ENCODE data around the gene NRG2. TPM values are rescaled to one million over a fixed set of nuclear protein-coding genes. Genes with fewer than 3 reads are reported as not detected.

Gene NRG2
- total RNA-seq, 2 experiments from 2014 or later: 0.11 to 0.14 TPM

- peaks cover 3% of the 10 kb centered on the region for H3K27me3 Mint-ChIP-seq
- ChIA-PET CTCF (interaction anchor here (0.8 to 1.2 kb wide), 2 partner anchors 80 to 99 kb away, joined by 3 to 5 read pairs; no protein-coding TSS in a partner anchor), POLR2A (no interaction called here)
- DNase-seq: no peak
- no peaks in the 10 kb centered on the region for H3K9me3 Mint-ChIP-seq (ENCODE audit: low read depth)
- H3K4me3 Mint-ChIP-seq: no peak overlapping the region
- intact Hi-C loops (cut with DNase I, micrococcal nuclease): no loop called here
- no peak for ATAC-seq
- no peak overlapping the region for H3K27ac Mint-ChIP-seq
- H3K4me1 Mint-ChIP-seq: no peaks in the 10 kb centered on the region
- no peaks in the 10 kb centered on the region for H3K36me3 Mint-ChIP-seq (ENCODE audit: low read depth)
Measured at GRCh38 chr5:139888370-139888769, 154.7 kb downstream of the NRG2 start.

GRCh38 chr5:139886213-139886612 lies 156.9 kb downstream of the NRG2 start:
- no peaks in the 10 kb centered on the region for H3K9me3 Mint-ChIP-seq (ENCODE audit: low read depth)
- intact Hi-C loops (cut with DNase I, micrococcal nuclease): no loop called here
- no peak for ATAC-seq
- H3K27ac Mint-ChIP-seq: no peak overlapping the region
- ChIA-PET POLR2A (no interaction called here), CTCF (interaction anchor here (0.6 kb wide), 1 partner anchor 81 kb away, joined by 3 read pairs; no protein-coding TSS in a partner anchor)
- DNase-seq: no peak
- no peak overlapping the region for H3K4me3 Mint-ChIP-seq
- no peaks in the 10 kb centered on the region for H3K4me1 Mint-ChIP-seq
- H3K36me3 Mint-ChIP-seq (ENCODE audit: low read depth): no peaks in the 10 kb centered on the region
- no peaks in the 10 kb centered on the region for H3K27me3 Mint-ChIP-seq

- Mint-ChIP-seq H3K27ac (no peak overlapping the region), H3K27me3 (no peaks in the 10 kb centered on the region), H3K36me3 (ENCODE audit: low read depth) (no peaks in the 10 kb centered on the region), H3K4me1 (no peaks in the 10 kb centered on the region), H3K4me3 (no peak overlapping the region), H3K9me3 (ENCODE audit: low read depth) (no peaks in the 10 kb centered on the region)
- intact Hi-C loops (cut with DNase I, micrococcal nuclease): no loop called here
- ChIA-PET POLR2A (no interaction called here), CTCF (interaction anchor here (0.6 kb wide), 1 partner anchor 81 kb away, joined by 3 read pairs; no protein-coding TSS in a partner anchor)
- DNase-seq: no peak
- no peak for ATAC-seq
Measured at GRCh38 chr5:139885857-139886208, 157.3 kb downstream of the NRG2 start.

GRCh38 chr5:139885172-139885856 lies 157.8 kb downstream of the NRG2 start:
- ATAC-seq: no peak
- DNase-seq: no peak
- H3K4me3 Mint-ChIP-seq: no peak overlapping the region
- no peaks in the 10 kb centered on the region for H3K27me3 Mint-ChIP-seq
- H3K9me3 Mint-ChIP-seq (ENCODE audit: low read depth): no peaks in the 10 kb centered on the region
- intact Hi-C loops (cut with DNase I, micrococcal nuclease): no loop called here
- H3K4me1 Mint-ChIP-seq: no peaks in the 10 kb centered on the region
- ChIA-PET CTCF (interaction anchor here (0.5 kb wide), 1 partner anchor 47 kb away, joined by 4 read pairs; no protein-coding TSS in a partner anchor), POLR2A (no interaction called here)
- H3K27ac Mint-ChIP-seq: no peak overlapping the region
- no peaks in the 10 kb centered on the region for H3K36me3 Mint-ChIP-seq (ENCODE audit: low read depth)

GRCh38 chr5:139884734-139885133 lies 158.4 kb downstream of the NRG2 start:
- no peak for DNase-seq
- POLR2A ChIA-PET: no interaction called here
- Mint-ChIP-seq H3K4me1 (no peaks in the 10 kb centered on the region), H3K27me3 (no peaks in the 10 kb centered on the region), H3K4me3 (no peak overlapping the region), H3K9me3 (ENCODE audit: low read depth) (no peaks in the 10 kb centered on the region), H3K36me3 (ENCODE audit: low read depth) (no peaks in the 10 kb centered on the region), H3K27ac (no peak overlapping the region)
- no peak for ATAC-seq
- intact Hi-C loops (cut with DNase I, micrococcal nuclease): no loop called here
- CTCF ChIA-PET: interaction anchor here (0.5 kb wide), 1 partner anchor 46 kb away, joined by 4 read pairs; no protein-coding TSS in a partner anchor

GRCh38 chr5:139884144-139884543 lies 159.0 kb downstream of the NRG2 start:
- CTCF ChIA-PET: no interaction called here
- Mint-ChIP-seq H3K27me3 (no peaks in the 10 kb centered on the region), H3K27ac (no peak overlapping the region), H3K4me3 (no peak overlapping the region), H3K9me3 (ENCODE audit: low read depth) (no peaks in the 10 kb centered on the region), H3K4me1 (no peaks in the 10 kb centered on the region), H3K36me3 (ENCODE audit: low read depth) (no peaks in the 10 kb centered on the region)
- ATAC-seq: no peak
- DNase-seq: no peak
- intact Hi-C loops (cut with DNase I, micrococcal nuclease): no loop called here
- POLR2A ChIA-PET: no interaction called here

- Mint-ChIP-seq H3K4me3 (no peak overlapping the region), H3K27me3 (no peaks in the 10 kb centered on the region), H3K36me3 (ENCODE audit: low read depth) (no peaks in the 10 kb centered on the region), H3K27ac (no peak overlapping the region), H3K4me1 (no peaks in the 10 kb centered on the region), H3K9me3 (ENCODE audit: low read depth) (no peaks in the 10 kb centered on the region)
- POLR2A ChIA-PET: no interaction called here
- CTCF ChIA-PET: interaction anchor here (0.6 kb wide), 1 partner anchor 178 kb away, joined by 3 read pairs; no protein-coding TSS in a partner anchor
- no peak for ATAC-seq
- no peak for DNase-seq
- intact Hi-C loops (cut with DNase I, micrococcal nuclease): no loop called here
Measured at GRCh38 chr5:139882961-139883539, 160.0 kb downstream of the NRG2 start.

GRCh38 chr5:139882316-139882715 lies 160.8 kb downstream of the NRG2 start:
- intact Hi-C loops (cut with DNase I, micrococcal nuclease): no loop called here
- no peak for ATAC-seq

GRCh38 chr5:139881143-139881733 lies 161.9 kb downstream of the NRG2 start:
- ATAC-seq (no peak), DNase-seq (no peak)
- H3K9me3 Mint-ChIP-seq (ENCODE audit: low read depth): no peaks in the 10 kb centered on the region
- H3K27me3 Mint-ChIP-seq: no peaks in the 10 kb centered on the region
- H3K36me3 Mint-ChIP-seq (ENCODE audit: low read depth): no peaks in the 10 kb centered on the region
- H3K4me1 Mint-ChIP-seq: peaks cover 3% of the 10 kb centered on the region
- POLR2A ChIA-PET: no interaction called here
- no peak overlapping the region for H3K27ac Mint-ChIP-seq
- H3K4me3 Mint-ChIP-seq: no peak overlapping the region
- intact Hi-C loops (cut with DNase I, micrococcal nuclease): no loop called here
- CTCF ChIA-PET: interaction anchor here (1.1 kb wide), 1 partner anchor 88 kb away, joined by 3 read pairs; no protein-coding TSS in a partner anchor

More at GRCh38 chr5:139882316-139882715, 160.8 kb downstream of the NRG2 start:
- POLR2A ChIA-PET: no interaction called here
- no peaks in the 10 kb centered on the region for H3K4me1 Mint-ChIP-seq
- H3K27ac Mint-ChIP-seq: no peak overlapping the region
- H3K9me3 Mint-ChIP-seq (ENCODE audit: low read depth): no peaks in the 10 kb centered on the region
- H3K36me3 Mint-ChIP-seq (ENCODE audit: low read depth): no peaks in the 10 kb centered on the region
- CTCF ChIA-PET: no interaction called here
- no peak overlapping the region for H3K4me3 Mint-ChIP-seq
- H3K27me3 Mint-ChIP-seq: no peaks in the 10 kb centered on the region
- DNase-seq: no peak

GRCh38 chr5:139880416-139881142 lies 162.5 kb downstream of the NRG2 start:
- Mint-ChIP-seq H3K9me3 (ENCODE audit: low read depth) (peaks cover 4% of the 10 kb centered on the region), H3K27ac (no peak overlapping the region), H3K4me3 (no peak overlapping the region), H3K36me3 (ENCODE audit: low read depth) (no peaks in the 10 kb centered on the region), H3K4me1 (peaks cover 3% of the 10 kb centered on the region), H3K27me3 (no peaks in the 10 kb centered on the region)
- intact Hi-C loops (cut with DNase I, micrococcal nuclease): no loop called here
- CTCF ChIA-PET: interaction anchor here (1.1 kb wide), 1 partner anchor 89 kb away, joined by 3 read pairs; no protein-coding TSS in a partner anchor
- ATAC-seq: no peak
- DNase-seq: no peak
- POLR2A ChIA-PET: no interaction called here

- H3K4me3 Mint-ChIP-seq: no peak overlapping the region
- ATAC-seq (no peak), DNase-seq (no peak)
- H3K36me3 Mint-ChIP-seq (ENCODE audit: low read depth): no peaks in the 10 kb centered on the region
- peaks cover 3% of the 10 kb centered on the region for H3K4me1 Mint-ChIP-seq
- ChIA-PET POLR2A (no interaction called here), CTCF (interaction anchor here (1.0 kb wide), 1 partner anchor 15 kb away, joined by 3 read pairs; no protein-coding TSS in a partner anchor)
- intact Hi-C loops (cut with DNase I, micrococcal nuclease): no loop called here
- no peak overlapping the region for H3K27ac Mint-ChIP-seq
- peaks cover 4% of the 10 kb centered on the region for H3K9me3 Mint-ChIP-seq (ENCODE audit: low read depth)
- no peaks in the 10 kb centered on the region for H3K27me3 Mint-ChIP-seq
Measured at GRCh38 chr5:139878093-139878492, 165.0 kb downstream of the NRG2 start.
